Fibroblast of skin of right quadriceps (primary cell): ENCODE data around the gene SESN3.
"Not testable (repeated sequence)": the region's sequence is repeated elsewhere in the genome, so short reads cannot be mapped to it uniquely, and the experiment has no call there.

Experiments
- DNase-seq: peaks from one replicate; pipeline ENCODE4 v3.0.0-alpha.2; 2013

The SESN3 gene

GRCh38 chr11:95212609-95213008 lies 18.4 kb downstream of the SESN3 start:
- no peak for DNase-seq

GRCh38 chr11:95209535-95209934 lies 21.5 kb downstream of the SESN3 start:
- DNase-seq = not testable (repeated sequence)

GRCh38 chr11:95200781-95201457 lies 30.1 kb downstream of the SESN3 start:
- DNase-seq = no peak

- DNase-seq = no peak
These were observed 35.2 kb downstream of the SESN3 start for GRCh38 chr11:95195831-95196230.

GRCh38 chr11:95193541-95193940 lies 37.5 kb downstream of the SESN3 start:
- DNase-seq = no peak

- DNase-seq = no peak
These were observed 38.3 kb downstream of the SESN3 start for GRCh38 chr11:95192717-95193116.

- DNase-seq = no peak
These were observed 43.3 kb downstream of the SESN3 start for GRCh38 chr11:95187723-95188122.

GRCh38 chr11:95182397-95182796 lies 48.6 kb downstream of the SESN3 start:
- no peak for DNase-seq

- no peak for DNase-seq
These were observed 55.1 kb downstream of the SESN3 start for GRCh38 chr11:95175818-95176380.

- no peak for DNase-seq
These were observed 60.7 kb downstream of the SESN3 start for GRCh38 chr11:95170294-95170693.

GRCh38 chr11:95166781-95167180 lies 64.2 kb downstream of the SESN3 start:
- no peak for DNase-seq

GRCh38 chr11:95165638-95166037 lies 65.4 kb downstream of the SESN3 start:
- DNase-seq = no peak

- DNase-seq = no peak
These were observed 67.9 kb downstream of the SESN3 start for GRCh38 chr11:95163106-95163505.

- no peak for DNase-seq
These were observed 69.8 kb downstream of the SESN3 start for GRCh38 chr11:95161248-95161647.

- DNase-seq = no peak
These were observed 73.2 kb downstream of the SESN3 start for GRCh38 chr11:95157824-95158223.

GRCh38 chr11:95156916-95157541 lies 74.0 kb downstream of the SESN3 start:
- no peak for DNase-seq

- DNase-seq = no peak
These were observed 74.8 kb downstream of the SESN3 start for GRCh38 chr11:95156133-95156721.

GRCh38 chr11:95155385-95155784 lies 75.6 kb downstream of the SESN3 start:
- no peak for DNase-seq

GRCh38 chr11:95154514-95154913 lies 76.5 kb downstream of the SESN3 start:
- peak; percentile 70 for DNase-seq

GRCh38 chr11:95153857-95154246 lies 77.2 kb downstream of the SESN3 start:
- no peak for DNase-seq

- no peak for DNase-seq
These were observed 77.8 kb downstream of the SESN3 start for GRCh38 chr11:95152876-95153856.

- peak; percentile 89 for DNase-seq
These were observed 79.9 kb downstream of the SESN3 start for GRCh38 chr11:95150956-95151684.
